Myocyte (in vitro differentiated cells): ENCODE measurements around the gene SPAG5. TPM values are rescaled to one million over a fixed set of nuclear protein-coding genes. Genes with fewer than 3 reads are reported as not detected.

Source experiments
- DNase-seq: peaks from one replicate; pipeline ENCODE4 v3.0.0-alpha.2; 2012; ENCODE audit warnings: low read depth
- total RNA-seq: library from RNA; depleted of rRNA; stranded (reverse); fragments of >200 nt; gene quantifications from 2 replicates; pipeline ENCODE4 v1.2.3, GENCODE V29; 2014

Gene SPAG5
- total RNA-seq, 1 donor from 2014 or later = 4.3 TPM

DNA sequence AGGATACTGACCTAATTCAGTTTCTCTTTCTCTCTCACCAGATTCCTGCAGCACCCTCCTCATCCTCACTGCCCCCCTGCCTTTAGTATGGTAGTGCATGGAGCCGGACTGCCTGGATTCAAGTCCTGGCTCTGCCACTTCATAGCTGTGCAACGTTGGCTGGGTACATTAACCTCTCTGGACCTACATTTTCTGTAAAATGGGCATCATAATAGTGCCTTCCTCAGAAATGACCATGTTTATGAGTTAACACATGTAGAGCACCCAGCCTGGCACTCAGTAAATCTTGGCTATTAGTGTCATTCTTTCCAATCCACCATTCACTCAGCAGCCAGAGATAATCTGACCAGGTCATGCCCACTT lies 53.7 kb downstream of the SPAG5 start:
- DNase-seq = no peak

DNA sequence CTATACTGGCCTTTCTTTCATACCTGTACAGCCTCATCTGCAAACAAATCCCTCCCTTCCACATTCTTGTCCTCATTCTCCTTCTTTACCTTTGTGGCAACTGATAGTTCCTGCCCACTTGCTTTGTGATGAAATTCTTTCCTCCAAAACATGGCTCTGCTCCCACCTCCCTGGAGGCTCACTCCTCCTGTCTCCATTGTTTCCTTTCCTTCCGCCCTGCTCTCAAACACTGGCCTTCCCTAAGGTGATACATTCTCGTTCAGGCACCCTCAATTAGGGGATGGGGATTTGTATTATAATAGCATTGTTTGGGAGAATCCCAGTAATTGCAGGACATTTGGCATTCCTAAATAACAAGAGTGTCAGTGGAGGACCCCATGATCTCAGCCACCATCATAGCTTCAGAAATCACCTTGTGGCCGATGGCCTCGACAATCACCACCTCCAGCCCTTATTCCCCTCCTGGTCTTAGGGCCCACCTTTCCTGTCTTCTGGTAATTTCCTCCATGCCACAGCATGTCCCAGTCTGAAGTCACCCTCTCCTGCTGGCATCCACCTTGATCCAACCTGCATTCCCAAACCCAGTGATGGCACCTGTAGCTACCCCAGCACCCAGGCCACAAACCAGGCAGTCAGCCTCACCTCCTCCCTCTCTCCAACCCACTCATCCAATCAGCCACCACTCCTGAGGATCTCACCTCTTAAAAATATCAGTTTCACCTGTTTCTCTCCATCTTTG lies 54.3 kb downstream of the SPAG5 start:
- no peak for DNase-seq

DNA sequence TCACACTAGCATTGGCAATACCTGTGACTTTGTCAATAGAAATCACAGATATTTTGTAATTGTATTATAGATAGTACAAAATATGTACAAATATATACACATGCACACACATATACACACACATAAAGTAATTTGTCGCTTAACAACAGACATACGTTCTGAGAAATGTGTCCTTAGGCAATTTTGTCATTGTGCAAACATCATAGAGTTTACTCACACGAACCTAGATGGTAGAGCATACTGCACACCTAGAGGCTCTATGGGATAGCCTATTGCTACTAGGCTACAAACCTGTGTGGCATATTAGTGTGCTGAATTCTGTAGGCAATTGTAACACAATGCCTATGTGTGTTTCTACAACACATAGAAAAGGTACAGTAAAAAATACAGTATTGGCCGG lies 57.4 kb downstream of the SPAG5 start:
- no peak for DNase-seq

DNA sequence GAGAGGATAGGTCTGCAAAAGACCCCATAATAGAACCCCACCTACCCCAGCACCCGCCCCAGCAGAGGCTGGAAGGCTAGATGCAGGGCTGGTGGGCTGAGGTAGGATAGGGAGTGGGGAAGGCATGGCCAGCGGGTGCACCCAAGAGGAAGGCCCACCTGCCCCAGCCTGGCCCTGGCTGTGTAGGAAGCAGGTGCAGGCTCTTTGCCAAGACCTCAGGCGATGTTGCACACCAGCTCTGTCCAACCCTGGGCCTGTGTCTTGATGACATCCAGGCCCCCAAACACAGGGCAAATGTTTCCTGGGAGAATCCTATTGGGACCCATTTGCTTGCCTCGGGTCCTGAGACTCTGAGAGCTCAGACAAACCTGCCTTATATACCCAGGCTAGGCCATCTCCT lies 58.6 kb downstream of the SPAG5 start:
- no peak for DNase-seq

DNA sequence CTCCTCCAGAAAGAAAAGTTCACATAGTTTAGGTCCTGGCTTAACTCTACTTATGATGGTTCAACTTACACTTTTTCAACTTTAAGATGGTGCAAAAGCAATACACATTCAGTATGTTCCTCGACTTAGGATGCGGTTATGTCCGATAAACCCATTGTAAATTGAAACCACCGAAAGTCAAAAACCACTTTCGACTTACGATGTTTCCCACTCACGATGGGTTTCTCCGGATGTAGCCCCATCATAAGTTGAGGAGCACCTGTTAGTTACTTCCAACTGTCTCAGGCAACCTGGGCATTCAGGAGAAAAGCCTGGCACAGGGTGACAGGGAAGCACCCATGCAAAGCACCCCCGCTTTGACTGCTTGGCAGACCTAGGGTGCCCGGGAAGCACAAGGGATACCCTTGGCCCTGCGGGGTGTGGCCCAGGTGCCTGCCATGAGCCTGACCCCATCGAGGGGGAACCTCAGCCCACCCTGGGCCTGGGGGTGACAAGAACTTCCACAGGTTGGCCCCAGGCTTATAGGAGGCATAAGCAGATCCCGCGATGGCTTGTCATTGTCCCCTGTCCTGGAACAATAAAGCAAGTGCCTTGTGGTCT lies 60.4 kb downstream of the SPAG5 start:
- DNase-seq = no peak

DNA sequence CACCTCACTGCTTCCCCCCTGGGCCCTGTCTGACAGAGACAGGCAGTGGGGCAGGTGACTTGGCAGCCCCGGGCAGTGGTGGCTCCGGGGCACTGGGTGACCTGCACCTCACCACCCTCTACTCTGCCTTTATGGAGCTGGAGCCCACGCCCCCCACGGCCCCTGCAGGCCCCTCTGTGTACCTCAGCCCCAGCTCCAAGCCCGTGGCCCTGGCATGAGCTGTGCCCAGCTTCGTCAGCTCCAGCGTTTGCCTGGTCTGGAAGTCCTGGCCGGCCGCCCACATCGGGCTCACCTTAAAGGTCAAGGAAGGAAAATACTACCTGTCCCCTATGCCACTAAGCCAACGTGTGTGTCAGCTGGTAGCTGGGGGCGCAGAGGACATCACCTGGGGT lies 61.6 kb downstream of the SPAG5 start:
- DNase-seq = no peak

DNA sequence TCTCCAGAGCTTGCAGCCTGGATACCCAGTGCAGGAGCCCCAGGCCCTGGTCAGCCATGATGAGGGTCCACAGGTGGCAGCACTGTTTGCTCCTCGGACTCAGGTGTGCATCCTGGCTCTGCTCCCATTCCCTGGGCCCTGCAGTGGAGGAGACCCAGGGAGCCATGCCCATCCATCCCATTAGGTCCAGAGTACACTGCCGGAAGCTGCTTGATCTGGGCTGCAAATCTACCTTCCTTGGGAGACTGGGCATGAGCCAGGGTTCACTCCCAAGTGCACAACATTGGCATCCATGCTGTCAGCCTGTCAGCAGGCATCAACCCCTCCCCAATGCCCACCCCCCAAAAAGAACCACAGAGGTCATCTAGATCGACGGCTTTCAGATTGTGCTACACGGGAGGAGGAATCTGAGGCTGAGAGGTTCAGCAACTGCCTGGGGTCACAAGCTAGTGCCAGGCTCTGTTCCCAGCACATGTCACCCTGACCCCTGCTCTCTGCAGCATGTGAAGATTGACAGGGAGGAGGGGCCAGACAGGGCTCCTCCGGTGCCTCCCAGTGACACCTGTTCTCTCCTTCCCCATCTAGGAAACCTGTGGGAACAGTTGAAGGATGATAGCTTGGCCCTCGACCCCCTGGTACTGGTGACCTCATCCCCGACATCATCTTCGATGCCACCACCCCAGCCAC lies 62.1 kb downstream of the SPAG5 start:
- no peak for DNase-seq

DNA sequence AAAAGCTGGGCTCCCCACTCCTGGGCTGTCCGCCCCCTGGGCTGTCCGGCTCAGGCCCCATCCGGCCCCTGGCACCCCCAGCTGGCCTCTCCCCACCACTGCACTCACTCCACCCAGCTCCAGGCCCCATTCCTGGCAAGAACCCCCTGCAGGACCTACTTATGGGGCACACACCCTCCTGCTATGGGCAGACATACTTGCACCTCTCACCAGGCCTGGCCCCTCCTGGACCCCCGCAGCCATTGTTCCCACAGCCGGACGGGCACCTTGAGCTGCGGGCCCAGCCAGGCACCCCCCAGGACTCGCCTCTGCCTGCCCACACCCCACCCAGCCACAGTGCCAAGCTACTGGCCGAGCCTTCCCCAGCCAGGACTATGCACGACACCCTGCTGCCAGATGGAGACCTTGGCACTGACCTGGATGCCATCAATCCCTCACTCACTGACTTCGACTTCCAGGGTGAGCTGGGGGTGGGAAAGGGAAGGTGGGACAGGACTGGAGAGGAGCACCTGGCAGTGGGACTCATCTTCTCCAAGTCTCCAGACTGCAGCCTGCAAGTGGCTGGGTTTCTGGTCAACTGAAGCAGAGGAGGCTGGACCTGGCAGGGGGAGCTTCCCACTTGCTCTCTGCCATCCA lies 64.0 kb downstream of the SPAG5 start:
- DNase-seq = no peak

DNA sequence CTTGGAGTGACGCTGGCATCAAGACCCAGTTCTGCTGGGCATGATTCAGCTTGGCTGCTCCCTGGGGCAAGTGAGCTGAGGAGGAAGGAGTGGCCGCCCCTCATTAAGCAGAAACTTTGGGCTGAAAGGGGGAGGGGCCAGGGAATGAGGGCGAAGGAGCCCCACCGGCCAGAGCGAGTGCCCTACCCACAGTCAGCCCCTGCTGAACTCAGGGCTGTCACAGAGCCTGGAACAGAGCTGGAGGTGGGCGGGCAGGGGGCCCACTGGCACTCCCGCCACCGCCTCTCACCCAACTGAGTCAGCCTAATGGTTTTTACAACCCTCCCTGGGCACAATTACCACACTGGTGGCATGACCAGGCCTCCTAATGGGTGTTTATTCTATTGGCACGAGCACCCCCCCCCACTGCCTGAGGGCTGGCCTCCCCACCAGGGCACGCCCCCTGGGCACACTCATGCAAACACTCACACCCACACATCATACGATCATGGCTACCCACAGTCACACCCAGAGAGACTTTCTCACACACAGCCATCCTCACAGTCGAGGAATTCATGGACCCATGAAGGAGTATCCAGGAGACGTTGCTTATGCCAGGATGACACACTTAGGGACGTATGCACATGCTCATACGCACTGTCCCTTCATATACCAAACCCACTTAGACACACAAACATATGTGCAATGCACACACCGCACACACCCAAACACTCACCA lies 65.6 kb downstream of the SPAG5 start:
- no peak for DNase-seq

DNA sequence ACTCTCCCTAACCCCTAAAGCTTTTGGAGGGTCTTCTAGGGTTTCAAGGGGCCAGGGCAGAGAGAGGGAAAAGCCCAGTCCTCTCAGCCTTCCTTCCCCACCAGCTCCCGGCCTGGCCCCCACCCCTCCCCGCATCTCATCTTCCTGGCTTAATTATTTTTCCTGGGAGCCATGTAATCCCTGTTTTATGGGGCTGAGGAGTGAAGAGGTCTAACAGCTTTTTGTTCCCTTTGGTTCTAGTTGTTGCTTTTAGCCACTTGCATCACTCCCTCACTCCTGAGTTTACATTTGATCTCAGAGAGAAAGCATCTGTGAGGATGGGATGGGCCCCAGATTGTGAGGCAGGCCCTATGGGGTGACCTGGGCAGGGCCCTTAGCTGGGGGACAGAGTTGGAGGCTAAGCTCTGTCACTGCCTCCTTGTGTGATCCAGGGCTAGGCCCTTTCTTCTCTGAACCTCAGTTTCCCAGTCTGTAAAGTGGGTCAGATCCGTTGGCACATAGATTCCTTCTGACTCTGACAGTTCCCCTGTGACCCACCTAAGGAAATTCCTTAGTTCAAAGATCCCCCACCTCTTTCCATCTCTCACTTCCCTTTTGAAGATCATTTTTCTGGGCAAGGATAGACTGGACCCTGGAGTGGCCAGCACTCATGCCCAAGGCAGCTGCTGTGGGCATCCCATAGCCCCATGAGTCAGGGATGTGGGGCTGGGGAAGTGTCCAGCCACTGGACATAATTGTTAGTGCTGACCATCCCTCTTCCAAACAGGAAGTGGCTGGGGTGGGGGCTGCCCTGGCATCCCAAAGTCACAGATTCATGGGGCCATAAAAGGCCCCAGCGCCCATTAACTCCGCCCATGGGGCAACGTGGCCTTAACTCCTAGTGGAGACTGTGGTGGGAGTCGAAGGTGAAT lies 66.5 kb downstream of the SPAG5 start:
- peak; percentile 47 for DNase-seq

DNA sequence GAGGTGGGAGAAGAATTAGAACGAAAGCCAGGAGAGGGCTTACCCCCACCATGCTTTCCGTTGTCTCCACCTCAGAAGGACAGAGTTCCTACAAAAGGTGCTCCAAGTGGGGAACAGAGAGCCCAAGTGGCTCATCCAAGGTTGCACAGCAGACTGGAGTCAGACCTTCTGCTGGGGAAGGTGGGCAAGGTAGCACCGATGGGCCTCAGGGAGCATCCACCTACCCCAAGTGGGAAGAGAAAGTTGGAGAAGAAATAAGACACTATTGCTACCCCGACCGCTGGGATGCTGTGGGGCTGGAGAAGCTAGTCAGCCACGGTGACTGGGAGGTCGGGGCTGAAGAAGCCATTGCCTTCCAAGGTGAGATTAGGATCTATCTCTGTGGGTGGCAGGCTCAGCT lies 67.9 kb downstream of the SPAG5 start:
- no peak for DNase-seq

DNA sequence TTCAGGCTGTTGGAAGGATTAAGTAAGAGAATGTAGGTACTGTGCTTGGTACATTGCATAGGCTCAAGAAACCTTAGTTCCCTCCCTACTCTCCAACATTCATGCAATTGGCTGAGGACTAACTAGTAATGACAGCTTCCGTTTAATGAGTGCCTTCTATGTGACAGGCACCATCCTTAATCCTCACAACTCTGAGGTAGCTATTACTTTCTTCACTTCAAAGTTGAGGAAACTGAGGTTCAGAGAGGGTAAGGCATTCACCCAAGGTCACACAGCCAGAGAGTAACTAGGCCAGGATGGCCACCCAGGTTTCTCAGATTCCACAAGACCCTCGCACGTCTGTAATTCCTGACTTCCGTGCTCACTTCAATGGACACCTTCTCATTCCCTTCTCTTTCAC lies 68.6 kb downstream of the SPAG5 start:
- no peak for DNase-seq

DNA sequence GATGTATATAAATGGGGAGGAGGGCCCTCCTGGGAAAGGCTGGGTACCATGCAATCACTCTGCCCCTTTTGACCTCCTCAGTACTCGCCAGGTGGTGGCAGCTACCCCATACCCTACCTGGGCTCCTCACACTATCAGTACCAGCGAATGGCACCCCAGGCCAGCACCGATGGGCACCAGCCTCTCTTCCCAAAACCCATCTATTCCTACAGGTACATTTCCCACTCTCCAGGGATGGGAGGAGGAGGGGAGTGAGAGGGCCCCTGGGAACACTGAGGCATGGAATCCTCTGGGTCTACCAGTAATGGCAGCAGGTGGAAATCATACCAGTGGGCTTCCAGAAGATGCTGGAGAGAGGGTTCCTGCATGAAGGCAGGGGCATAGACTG lies 69.8 kb downstream of the SPAG5 start:
- no peak for DNase-seq

DNA sequence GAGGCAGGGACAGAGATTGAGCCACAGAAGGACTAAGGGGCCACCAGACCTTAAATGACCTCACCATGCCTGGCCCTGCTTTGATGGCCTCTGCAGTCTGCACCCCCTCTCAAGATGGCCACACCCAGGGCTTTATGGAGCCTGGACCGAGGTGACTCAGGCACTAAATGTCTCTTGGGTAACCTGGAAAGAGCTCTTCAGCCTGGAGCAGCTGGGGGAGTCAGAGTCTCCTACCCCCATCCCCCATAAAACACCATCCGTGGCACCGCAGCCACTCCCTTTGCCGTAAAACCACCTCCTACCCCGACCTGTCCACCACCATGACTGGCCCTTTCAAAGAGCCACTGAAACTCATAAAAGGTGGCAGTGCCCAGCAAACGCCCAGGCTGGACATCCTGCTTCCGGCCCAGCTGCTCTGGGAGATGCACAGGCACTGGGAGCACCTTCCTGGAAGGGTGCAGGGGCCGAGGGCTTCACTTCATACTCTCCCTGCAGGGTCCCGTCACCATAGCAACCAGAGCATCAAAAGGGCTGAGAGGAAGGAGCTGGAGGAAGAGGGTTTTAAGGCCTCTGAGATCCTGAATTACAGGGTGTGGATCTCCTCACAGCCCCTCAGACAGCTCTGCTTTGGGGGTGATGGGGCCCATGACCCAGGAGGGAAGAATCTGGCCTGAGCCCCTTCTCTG lies 70.4 kb downstream of the SPAG5 start:
- DNase-seq = no peak

DNA sequence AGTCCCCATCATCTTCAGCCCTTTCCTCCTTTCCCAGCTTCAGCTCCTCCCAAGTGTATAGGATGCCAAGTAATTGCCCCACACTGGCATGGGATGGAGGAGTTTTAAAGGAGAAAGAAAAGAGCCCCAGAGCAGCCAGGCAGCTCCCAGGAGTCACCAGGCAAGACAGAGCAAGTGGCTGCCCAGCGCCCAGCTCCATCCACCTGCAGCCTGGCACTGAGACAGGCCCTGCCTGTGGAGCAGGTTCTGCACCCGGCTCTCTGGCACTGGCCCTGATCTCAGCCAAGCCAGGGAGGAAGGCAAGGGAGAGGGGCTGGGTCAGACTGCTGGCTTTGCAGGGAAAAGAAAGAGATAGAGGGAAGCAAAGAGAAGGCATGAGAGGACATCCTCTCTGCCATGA lies 71.0 kb downstream of the SPAG5 start:
- no peak for DNase-seq

Other genes starting within 250 kb of the SPAG5 start
- gene POLDIP2, start 241.5 kb downstream of the SPAG5 start, total RNA-seq = 118 and 127 TPM in 2 replicates
- gene SEBOX, start 233.8 kb downstream of the SPAG5 start, total RNA-seq = not detected in 2 replicates
- gene VTN, start 228.7 kb downstream of the SPAG5 start, total RNA-seq = 0.21 and 0.26 TPM in 2 replicates
- 8.6 and 13.9 TPM in 2 replicates for gene SARM1, start 227.3 kb downstream of the SPAG5 start, total RNA-seq
- 1.8 and 3.2 TPM in 2 replicates for gene SLC46A1, start 192.8 kb downstream of the SPAG5 start, total RNA-seq
- gene SLC13A2, start 125.4 kb downstream of the SPAG5 start, total RNA-seq = not detected in 2 replicates
- not detected in 2 replicates for gene FOXN1, start 92.7 kb downstream of the SPAG5 start, total RNA-seq
- gene UNC119, start 46.4 kb downstream of the SPAG5 start, total RNA-seq = 74.8 and 222 TPM in 2 replicates
- 162 and 204 TPM in 2 replicates for gene PIGS, start 27.5 kb downstream of the SPAG5 start, total RNA-seq
- 22.5 and 25.9 TPM in 2 replicates for gene ALDOC, start 22.1 kb downstream of the SPAG5 start, total RNA-seq
- gene RSKR, start 15.2 kb upstream of the SPAG5 start, total RNA-seq = 12.2 and 14.6 TPM in 2 replicates
- gene BLTP2, start 46.1 kb upstream of the SPAG5 start, total RNA-seq = 144 and 157 TPM in 2 replicates
- 36.3 and 39.7 TPM in 2 replicates for gene SDF2, start 62.9 kb upstream of the SPAG5 start, total RNA-seq
- 37.5 and 38.3 TPM in 2 replicates for gene SUPT6H, start 63.2 kb upstream of the SPAG5 start, total RNA-seq
- 1.0 and 1.6 TPM in 2 replicates for gene PROCA1, start 112.9 kb upstream of the SPAG5 start, total RNA-seq
- 162 and 198 TPM in 2 replicates for gene RAB34, start 118.8 kb upstream of the SPAG5 start, total RNA-seq
- gene RPL23A, start 121.0 kb upstream of the SPAG5 start, total RNA-seq = 261 and 384 TPM in 2 replicates
- gene TLCD1, start 127.2 kb upstream of the SPAG5 start, total RNA-seq = 11.1 and 22.3 TPM in 2 replicates
- 5.5 and 6.0 TPM in 2 replicates for gene NEK8, start 129.8 kb upstream of the SPAG5 start, total RNA-seq
- 173 and 248 TPM in 2 replicates for gene TRAF4, start 145.0 kb upstream of the SPAG5 start, total RNA-seq
- 12.7 and 13.3 TPM in 2 replicates for gene FAM222B, start 243.8 kb upstream of the SPAG5 start, total RNA-seq